HG02943 (cell line): ENCODE measurements around the gene SLC43A3.
A peak's percentile ranks its signal among the peaks of the same experiment; 100 is the strongest.

Experiments
- ATAC-seq: cut with Tn5 transposase; IDR thresholded peaks from one replicate; pipeline ENCODE4 v1.9.1; 2021; ENCODE audit warnings: mild to moderate bottlenecking, low read depth, moderate library complexity; ENCODE audit not compliant: unreplicated experiment

The SLC43A3 gene

GRCh38 chr11:57430952-57431351 lies 4.0 kb upstream of the SLC43A3 start:
- ATAC-seq: no peak

GRCh38 chr11:57429946-57430345 lies 3.0 kb upstream of the SLC43A3 start:
- no peak for ATAC-seq

GRCh38 chr11:57428643-57429042 lies 1.7 kb upstream of the SLC43A3 start:
- ATAC-seq: no peak

- no peak for ATAC-seq
Observed at GRCh38 chr11:57427727-57428082, 784 bp upstream of the SLC43A3 start.

GRCh38 chr11:57426439-57426928 lies 437 bp downstream of the SLC43A3 start:
- peak; percentile 3 for ATAC-seq

GRCh38 chr11:57425565-57426438 lies 1.1 kb downstream of the SLC43A3 start:
- ATAC-seq: no peak

- ATAC-seq: peak; percentile 88
Observed at GRCh38 chr11:57424792-57425564, 1.9 kb downstream of the SLC43A3 start.

GRCh38 chr11:57424137-57424791 lies 2.7 kb downstream of the SLC43A3 start:
- no peak for ATAC-seq

GRCh38 chr11:57422669-57423068 lies 4.3 kb downstream of the SLC43A3 start:
- ATAC-seq: no peak

- ATAC-seq: no peak
Observed at GRCh38 chr11:57421805-57422204, 5.1 kb downstream of the SLC43A3 start.

GRCh38 chr11:57421066-57421465 lies 5.9 kb downstream of the SLC43A3 start:
- ATAC-seq: no peak

GRCh38 chr11:57419146-57419545 lies 7.8 kb downstream of the SLC43A3 start:
- no peak for ATAC-seq

GRCh38 chr11:57418131-57418530 lies 8.8 kb downstream of the SLC43A3 start:
- no peak for ATAC-seq

- ATAC-seq: no peak
Observed at GRCh38 chr11:57417056-57417455, 9.9 kb downstream of the SLC43A3 start.

GRCh38 chr11:57416436-57416835 lies 10.5 kb downstream of the SLC43A3 start:
- ATAC-seq: no peak

- ATAC-seq: no peak
Observed at GRCh38 chr11:57414612-57415212, 12.2 kb downstream of the SLC43A3 start.

- ATAC-seq: no peak
Observed at GRCh38 chr11:57413681-57414080, 13.2 kb downstream of the SLC43A3 start.

GRCh38 chr11:57410287-57410686 lies 16.6 kb downstream of the SLC43A3 start:
- ATAC-seq: no peak

- ATAC-seq: no peak
Observed at GRCh38 chr11:57409321-57410100, 17.4 kb downstream of the SLC43A3 start.

- no peak for ATAC-seq
Observed at GRCh38 chr11:57408771-57409170, 18.1 kb downstream of the SLC43A3 start.
